Stimulated activated CD4-positive, alpha-beta T cell treated with anti-CD3 and anti-CD28 coated beads, Interleukin-1b, Interleukin-23, amount 100 ng/mL, for 48 hours (primary cell): ENCODE data around the gene AKAP5.
"Not testable (repeated sequence)": the region's sequence is repeated elsewhere in the genome, so short reads cannot be mapped to it uniquely, and the experiment has no call there.

ENCODE experiments used
- DNase-seq: peaks from one replicate; pipeline ENCODE4 v3.0.0-alpha.2; 2020

The AKAP5 gene

GRCh38 chr14:64503434-64504309 is 38.4 kb downstream of the AKAP5 start, which contains the start of gene ZBTB25:
TSS of gene ZBTB25 (minus strand) at chr14:64503838. CDS start at chr14:64490533, 13,305 bp downstream.
- peak; percentile 94 for DNase-seq

DNA sequence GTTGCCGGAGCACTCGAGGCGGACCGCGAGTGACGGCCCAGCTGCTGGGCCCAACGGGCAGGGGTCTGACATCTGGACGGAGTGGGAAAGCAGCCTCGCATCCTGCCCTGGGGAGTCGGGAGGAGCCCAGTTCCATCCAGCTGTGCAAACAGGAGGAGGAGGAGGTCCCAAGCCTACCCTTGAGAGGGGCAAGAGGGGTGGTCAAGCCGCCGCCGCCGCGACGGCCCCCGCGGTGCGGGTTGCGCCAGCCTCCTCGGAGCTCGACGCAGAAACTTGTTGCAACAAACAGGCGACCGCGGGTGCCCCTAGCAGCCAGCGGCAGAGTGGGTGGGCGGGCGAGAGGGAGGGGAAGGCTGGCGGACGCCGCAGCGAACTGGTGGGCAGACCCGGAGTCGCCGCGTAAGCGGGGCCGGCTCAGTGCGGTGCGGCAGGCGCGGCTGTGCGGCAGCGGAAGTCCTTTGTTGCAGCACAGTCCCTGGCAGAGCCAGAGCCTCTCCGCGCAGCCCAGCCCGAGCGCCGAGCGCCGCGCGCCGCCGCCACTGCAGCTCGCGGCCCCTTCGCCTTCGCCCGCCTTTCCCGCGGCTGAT is 39.1 kb downstream of the AKAP5 start, which contains the start of gene ZBTB1:
Gene ZBTB1, plus strand, starts transcription at position 461 of the 587 bp plus-strand sequence. CDS start 16,735 bp downstream, outside the sequence.
- peak; percentile 89 for DNase-seq

GRCh38 chr14:64504897-64505794 is 39.8 kb downstream of the AKAP5 start:
- DNase-seq, result peak; percentile 89

- DNase-seq, result no peak
Measured at GRCh38 chr14:64506721-64507120, 41.4 kb downstream of the AKAP5 start.

GRCh38 chr14:64507376-64508156 is 42.3 kb downstream of the AKAP5 start:
- peak; percentile 58 for DNase-seq

DNA sequence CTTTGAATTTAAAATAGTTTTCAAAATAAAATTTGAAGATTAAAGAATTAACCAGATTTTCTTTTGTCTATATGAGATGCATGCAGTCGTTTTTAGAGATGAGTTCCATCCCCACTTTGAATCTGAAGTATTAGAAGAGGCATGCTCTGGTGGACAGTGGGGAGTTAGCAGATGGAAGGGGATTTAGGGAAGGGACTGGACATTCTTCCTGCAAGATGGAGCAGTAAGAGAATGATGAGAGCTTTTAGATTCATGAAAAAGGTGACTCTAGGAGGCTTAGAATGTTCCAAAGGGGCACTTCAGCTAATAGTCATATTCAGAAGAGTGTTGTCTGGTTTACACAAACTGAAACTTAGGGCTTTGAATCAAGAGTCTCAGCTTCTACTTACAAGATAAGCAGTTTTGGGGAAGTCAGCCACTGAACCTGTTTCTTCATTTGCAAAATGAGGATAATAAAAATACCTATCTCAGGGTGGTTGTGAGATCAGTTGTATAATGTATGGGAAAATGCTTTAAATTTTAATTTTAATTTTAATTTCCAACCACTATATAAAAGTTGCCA is 43.0 kb downstream of the AKAP5 start:
- no peak for DNase-seq

DNA sequence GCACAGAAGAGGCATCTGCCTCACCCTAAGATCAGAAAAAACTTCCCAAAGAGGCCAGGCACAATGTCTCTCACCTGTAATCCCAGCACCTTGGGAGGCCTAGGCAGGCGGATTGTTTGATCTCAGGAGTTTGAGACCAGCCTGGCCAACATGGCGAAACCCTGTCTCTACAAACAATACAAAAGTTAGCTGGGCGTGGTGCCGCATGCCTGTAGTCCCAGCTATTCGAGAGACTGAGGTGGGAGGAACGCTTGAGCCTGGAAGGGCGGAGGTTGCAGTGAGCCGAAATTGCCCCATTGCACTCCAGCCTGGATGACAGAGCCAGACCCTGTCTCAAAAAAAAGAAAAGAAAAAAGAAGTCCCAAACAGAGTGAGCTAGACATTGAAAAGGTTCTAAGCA is 43.7 kb downstream of the AKAP5 start:
- DNase-seq, result no peak

- peak; percentile 52 for DNase-seq
Measured at GRCh38 chr14:64510825-64511671, 45.7 kb downstream of the AKAP5 start.

DNA sequence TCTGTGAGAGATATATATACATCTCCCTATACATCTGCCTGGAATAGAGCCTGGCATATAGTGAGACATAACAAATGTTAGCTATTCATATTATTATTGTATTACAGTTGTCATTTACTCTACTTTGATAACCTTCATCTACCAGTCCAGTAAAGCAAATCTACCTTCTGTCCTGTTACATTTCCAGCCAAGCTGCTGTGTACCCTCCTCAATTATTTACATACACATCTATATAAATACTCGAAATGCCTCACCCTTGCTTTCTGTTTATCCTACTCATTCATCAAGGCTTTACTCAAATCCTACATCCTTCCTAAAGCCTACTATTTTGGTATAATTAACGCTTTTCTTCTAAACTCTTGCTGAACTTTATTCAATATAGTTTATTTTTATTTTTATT is 48.0 kb downstream of the AKAP5 start:
- DNase-seq, result no peak

DNA sequence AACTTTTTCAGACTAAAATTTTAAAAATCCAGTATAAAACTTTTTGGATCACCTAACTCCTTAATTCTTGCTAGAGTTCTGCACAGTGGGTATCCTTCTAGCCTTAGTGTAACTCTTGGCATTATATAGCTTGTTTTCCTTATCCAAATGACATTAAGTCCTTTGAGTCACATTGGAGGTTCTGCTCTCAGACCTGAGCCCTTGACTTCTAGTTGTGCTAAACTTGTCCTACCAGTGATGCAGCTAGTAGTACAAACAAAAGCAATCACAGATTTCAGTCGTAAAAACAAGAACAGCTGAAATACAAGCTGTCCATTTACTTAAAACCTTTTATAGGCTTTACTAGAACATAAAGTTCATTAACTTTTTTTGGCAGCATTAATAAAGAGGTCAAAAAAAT is 49.8 kb downstream of the AKAP5 start:
- no peak for DNase-seq

DNA sequence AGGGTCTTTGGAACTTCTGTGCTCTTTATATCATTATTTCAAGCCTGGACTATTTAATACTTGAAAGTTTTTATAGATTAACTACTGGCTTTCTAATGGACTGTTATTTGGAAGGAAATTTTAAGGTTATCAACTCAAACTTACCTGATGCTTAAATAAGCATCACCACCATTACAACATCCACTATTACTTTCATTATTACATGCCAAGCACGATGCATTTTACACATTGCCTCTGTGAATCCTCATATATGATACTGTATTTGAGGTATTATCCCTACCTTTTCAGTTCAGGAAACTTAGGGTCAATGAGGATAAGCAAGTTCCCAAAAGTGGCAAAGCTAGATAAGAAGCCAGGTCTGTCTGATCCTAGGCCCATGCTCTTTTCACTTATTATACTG is 51.7 kb downstream of the AKAP5 start:
- no peak for DNase-seq

- DNase-seq, result not testable (repeated sequence)
Measured at GRCh38 chr14:64517667-64518066, 52.4 kb downstream of the AKAP5 start.

DNA sequence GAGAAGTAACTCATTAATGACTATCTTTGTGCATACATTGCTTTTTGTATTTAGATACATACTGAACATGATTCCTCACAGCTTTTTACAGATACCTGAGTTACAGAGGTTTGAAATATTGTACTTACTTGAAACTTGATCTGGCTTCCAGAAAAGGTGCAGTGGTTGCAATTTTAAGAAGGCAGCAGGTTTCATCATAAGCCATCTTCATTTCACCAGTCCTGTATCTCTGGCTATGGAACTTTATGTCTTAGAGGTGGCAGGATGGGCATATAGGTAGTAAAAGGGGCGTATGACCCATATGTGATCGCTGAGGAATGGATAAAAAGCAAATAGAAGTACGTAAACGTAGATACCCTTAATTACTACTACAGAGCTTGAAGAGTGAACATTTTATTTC is 52.9 kb downstream of the AKAP5 start:
- no peak for DNase-seq

- DNase-seq, result no peak
Measured at GRCh38 chr14:64520699-64521098, 55.4 kb downstream of the AKAP5 start.

DNA sequence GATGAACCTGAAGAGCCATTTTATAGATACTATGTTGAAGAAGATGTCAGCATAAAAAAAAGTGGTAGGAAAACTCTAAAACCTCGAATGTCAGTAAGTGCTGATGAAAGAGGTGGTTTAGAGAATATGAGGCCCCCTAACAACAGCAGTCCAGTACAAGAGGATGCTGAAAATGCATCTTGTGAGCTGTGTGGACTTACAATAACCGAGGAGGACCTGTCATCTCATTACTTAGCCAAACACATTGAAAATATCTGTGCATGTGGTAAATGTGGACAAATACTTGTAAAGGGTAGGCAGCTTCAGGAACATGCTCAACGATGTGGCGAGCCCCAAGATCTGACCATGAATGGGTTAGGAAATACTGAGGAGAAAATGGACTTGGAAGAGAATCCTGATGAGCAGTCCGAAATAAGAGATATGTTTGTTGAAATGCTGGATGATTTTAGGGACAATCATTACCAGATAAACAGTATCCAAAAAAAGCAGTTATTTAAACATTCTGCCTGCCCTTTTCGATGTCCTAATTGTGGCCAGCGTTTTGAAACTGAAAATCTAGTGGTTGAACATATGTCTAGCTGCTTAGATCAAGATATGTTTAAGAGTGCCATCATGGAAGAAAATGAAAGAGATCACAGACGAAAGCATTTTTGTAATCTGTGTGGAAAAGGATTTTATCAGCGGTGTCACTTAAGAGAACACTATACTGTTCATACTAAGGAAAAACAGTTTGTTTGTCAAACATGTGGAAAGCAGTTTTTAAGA is 57.5 kb downstream of the AKAP5 start:
- DNase-seq, result no peak
